PC-9 (cell line): ENCODE results near the gene CA7.

ENCODE experiments used
- CTCF ChIP-seq: fragments of 200-600 bp; sonication (generic); conservative IDR thresholded peaks from 2 replicates; pipeline ENCODE4 v1.6.1; 2017; ENCODE audit warnings: mixed run types, antibody characterized with exemption, mild to moderate bottlenecking, moderate library complexity
- EZH2 ChIP-seq: fragments of 200-600 bp; sonication (generic); IDR thresholded peaks from 2 replicates; pipeline ENCODE4 v1.8.0; 2017; ENCODE audit warnings: antibody characterized with exemption, low read depth

DNA sequence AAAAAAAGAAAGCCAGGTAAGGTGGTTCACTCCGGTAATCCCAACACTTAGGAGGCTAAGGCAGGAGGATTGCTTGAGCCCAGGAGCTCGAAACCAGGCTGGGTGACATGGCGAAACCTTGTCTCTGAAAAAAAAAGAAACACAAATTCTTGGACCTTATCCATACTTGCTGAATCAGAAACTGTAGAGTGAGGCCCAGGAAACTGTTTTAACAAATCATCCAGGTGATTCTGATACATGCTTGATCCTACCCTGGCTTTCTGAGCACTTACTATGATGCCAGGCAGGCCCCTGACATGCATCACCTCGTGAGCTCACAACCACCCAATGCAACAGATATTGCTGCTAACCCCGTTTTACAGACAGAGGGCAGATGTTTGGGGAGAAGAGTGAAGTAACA is 9.5 kb upstream of the CA7 start:
- no peak for TF ChIP-seq CTCF
- TF ChIP-seq EZH2 = no peak
